Skeletal muscle satellite cell (primary cell): Measurements from ENCODE around the gene H6PD.

Experiments used
- H3K27me3 ChIP-seq: 2 replicates; pipeline ENCODE4 v1.7.0; 2013; ENCODE audit warnings: low read length; ENCODE audit not compliant: control insufficient read depth, insufficient read depth
- H3K36me3 ChIP-seq: 2 replicates; pipeline ENCODE4 v1.7.0; 2013; ENCODE audit warnings: mild to moderate bottlenecking, control low read depth, low read length; ENCODE audit not compliant: insufficient read depth
- H3K4me1 ChIP-seq: 2 replicates; pipeline ENCODE4 v1.7.0; 2013; ENCODE audit warnings: low read length; ENCODE audit not compliant: control insufficient read depth, insufficient read depth
- H3K4me2 ChIP-seq: 2 replicates; pipeline ENCODE4 v1.7.0; 2013; ENCODE audit warnings: mild to moderate bottlenecking, low read length
- H3K4me3 ChIP-seq: 2 replicates; pipeline ENCODE4 v1.7.0; 2013; ENCODE audit warnings: low read length
- H3K9ac ChIP-seq: 2 replicates; pipeline ENCODE4 v1.7.0; 2013; ENCODE audit warnings: mild to moderate bottlenecking, low read depth, low read length, moderate library complexity
- H3K9me3 ChIP-seq: replicated peaks from 2 replicates; pipeline ENCODE4 v1.7.0; 2013; ENCODE audit warnings: mild to moderate bottlenecking, control low read depth, low read length

The H6PD gene

DNA sequence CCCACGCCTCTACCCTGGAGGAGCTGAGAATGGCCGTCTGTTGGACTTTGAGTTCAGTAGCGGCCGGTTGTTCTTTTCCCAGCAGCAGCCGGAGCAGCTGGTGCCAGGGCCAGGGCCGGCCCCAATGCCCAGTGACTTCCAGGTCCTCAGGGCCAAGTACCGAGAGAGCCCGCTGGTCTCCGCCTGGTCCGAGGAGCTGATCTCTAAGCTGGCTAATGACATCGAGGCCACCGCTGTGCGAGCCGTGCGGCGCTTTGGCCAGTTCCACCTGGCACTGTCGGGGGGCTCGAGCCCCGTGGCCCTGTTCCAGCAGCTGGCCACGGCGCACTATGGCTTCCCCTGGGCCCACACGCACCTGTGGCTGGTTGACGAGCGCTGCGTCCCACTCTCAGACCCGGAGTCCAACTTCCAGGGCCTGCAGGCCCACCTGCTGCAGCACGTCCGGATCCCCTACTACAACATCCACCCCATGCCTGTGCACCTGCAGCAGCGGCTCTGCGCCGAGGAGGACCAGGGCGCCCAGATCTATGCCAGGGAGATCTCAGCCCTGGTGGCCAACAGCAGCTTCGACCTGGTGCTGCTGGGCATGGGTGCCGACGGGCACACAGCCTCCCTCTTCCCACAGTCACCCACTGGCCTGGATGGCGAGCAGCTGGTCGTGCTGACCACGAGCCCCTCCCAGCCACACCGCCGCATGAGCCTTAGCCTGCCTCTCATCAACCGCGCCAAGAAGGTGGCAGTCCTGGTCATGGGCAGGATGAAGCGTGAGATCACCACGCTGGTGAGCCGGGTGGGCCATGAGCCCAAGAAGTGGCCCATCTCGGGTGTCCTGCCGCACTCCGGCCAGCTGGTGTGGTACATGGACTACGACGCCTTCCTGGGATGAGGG, 29.7 kb downstream of the H6PD start:
- Histone ChIP-seq H3K9ac (no peak overlapping the region), H3K27me3 (no peaks in the 10 kb centered on the region), H3K36me3 (peaks cover 39% of the 10 kb centered on the region), H3K4me1 (peaks cover 13% of the 10 kb centered on the region), H3K9me3 (no peaks in the 10 kb centered on the region), H3K4me2 (no peak overlapping the region), H3K4me3 (no peak overlapping the region)

- Histone ChIP-seq H3K4me2 (no peak overlapping the region), H3K36me3 (peaks cover 46% of the 10 kb centered on the region), H3K4me3 (no peak overlapping the region), H3K27me3 (no peaks in the 10 kb centered on the region), H3K9me3 (no peaks in the 10 kb centered on the region), H3K9ac (no peak overlapping the region), H3K4me1 (peaks cover 13% of the 10 kb centered on the region)
Observed at GRCh38 chr1:9265037-9265436, 30.5 kb downstream of the H6PD start.

DNA sequence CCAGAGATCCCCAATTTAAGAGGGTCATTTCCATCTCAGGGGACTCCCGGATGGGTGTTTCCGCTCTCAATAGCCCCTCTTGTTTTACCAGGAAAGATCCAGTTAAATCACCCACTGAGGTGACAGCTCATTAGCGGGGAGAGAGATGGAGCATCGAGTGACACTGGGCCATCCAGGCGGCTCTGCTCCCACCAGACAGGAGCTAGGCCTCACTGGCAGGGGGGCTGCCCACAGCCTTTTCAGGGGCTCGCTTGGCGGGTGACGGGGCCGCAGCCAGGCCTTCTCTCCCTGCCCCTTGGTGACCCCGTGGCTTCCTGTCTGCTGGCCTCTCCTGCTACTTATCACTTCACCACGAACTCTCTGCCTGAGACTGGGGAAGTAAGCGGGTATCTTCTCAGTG, 31.4 kb downstream of the H6PD start:
- H3K4me3 ChIP-seq, result no peak overlapping the region
- H3K9ac ChIP-seq, result no peak overlapping the region
- no peak overlapping the region for H3K4me2 ChIP-seq
- H3K4me1 ChIP-seq, result peaks cover 20% of the 10 kb centered on the region
- no peaks in the 10 kb centered on the region for H3K9me3 ChIP-seq
- H3K27me3 ChIP-seq, result no peaks in the 10 kb centered on the region
- H3K36me3 ChIP-seq, result peaks cover 46% of the 10 kb centered on the region

DNA sequence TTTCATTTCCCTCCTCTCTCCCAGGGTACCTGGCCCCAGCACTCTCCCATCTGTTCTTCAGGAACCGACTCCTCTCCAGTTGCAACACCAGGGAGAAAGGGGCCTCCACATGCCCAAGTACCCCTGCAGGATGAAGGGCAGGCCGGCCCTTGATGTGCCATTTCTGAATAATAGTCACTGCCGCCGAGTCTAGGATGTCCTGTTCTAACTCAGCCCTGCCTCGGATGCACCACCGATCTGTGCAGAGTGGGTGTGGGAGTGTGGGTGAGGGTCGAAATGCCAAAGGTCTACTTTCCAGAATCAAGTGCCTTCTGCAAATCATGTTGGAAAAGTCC, 32.7 kb downstream of the H6PD start:
- H3K36me3 ChIP-seq, result peaks cover 46% of the 10 kb centered on the region
- no peak overlapping the region for H3K9ac ChIP-seq
- H3K4me3 ChIP-seq, result no peak overlapping the region
- H3K4me1 ChIP-seq, result peaks cover 20% of the 10 kb centered on the region
- no peak overlapping the region for H3K4me2 ChIP-seq
- no peaks in the 10 kb centered on the region for H3K9me3 ChIP-seq
- H3K27me3 ChIP-seq, result no peaks in the 10 kb centered on the region

DNA sequence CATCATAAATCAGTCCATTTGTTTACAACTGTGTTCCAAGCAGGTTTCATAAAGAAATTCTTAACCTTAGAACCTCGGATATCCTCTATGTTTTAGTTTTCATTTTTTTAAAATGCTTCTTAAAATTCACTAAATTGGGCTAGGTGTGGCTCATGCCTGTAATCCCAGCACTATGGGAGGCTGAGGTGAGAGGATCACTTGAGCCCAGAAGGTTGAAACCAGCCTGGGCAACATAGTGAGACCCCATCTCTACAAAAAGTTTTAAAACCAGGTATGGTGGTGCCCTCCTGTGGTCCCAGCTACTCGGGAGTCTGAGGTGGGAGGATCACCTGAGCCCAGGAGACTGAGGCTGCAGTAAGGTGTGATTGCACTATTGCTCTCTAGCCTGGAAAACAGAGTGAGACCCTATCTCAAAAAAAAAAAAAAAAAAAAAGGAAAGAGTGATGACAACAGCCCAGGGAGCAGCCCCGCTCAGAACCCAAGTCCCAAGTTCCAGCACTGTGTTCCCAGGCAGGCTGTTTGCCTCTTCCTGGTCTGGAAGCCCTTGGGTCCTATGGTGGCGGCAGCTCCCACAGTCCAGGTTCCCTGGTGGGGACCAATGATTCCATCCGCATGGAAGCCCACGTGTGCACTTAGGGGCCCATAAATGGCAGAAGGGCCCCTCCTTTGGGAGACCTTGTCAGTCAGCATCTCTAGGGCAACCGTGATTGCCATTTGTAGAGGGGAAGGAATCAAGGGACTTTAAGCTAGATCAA, 33.4 kb downstream of the H6PD start:
- Histone ChIP-seq H3K9me3 (no peaks in the 10 kb centered on the region), H3K27me3 (no peaks in the 10 kb centered on the region), H3K9ac (no peak overlapping the region), H3K36me3 (peaks cover 42% of the 10 kb centered on the region), H3K4me3 (no peak overlapping the region), H3K4me1 (peaks cover 20% of the 10 kb centered on the region), H3K4me2 (no peak overlapping the region)

DNA sequence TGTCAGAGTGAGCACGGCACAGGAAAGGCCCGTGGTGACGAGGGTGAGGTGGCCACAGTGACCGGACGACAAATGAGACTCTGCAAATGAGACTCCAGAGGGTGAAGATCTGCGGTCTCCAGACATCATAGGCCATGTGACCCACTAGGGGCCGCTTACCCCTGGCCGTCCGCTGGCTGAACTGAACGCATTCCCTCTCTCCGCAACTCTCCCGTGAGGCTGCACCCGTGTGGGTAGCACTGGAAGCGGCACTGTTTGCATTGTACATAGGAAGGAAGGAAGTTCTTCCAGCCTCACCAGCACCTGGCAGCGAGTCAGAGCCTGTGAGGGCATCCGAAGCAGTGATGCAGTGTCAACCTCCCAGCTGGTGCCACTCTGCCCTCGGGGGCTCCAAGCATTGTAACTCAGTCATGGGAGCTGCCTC, 34.5 kb downstream of the H6PD start:
- H3K9me3 ChIP-seq, result no peaks in the 10 kb centered on the region
- H3K27me3 ChIP-seq, result no peaks in the 10 kb centered on the region
- H3K36me3 ChIP-seq, result peaks cover 34% of the 10 kb centered on the region
- peaks cover 20% of the 10 kb centered on the region for H3K4me1 ChIP-seq
- no peak overlapping the region for H3K4me3 ChIP-seq
- no peak overlapping the region for H3K4me2 ChIP-seq
- H3K9ac ChIP-seq, result no peak overlapping the region

- H3K9me3 ChIP-seq, result no peaks in the 10 kb centered on the region
Observed at GRCh38 chr1:9269721-9270120, 35.1 kb downstream of the H6PD start.

GRCh38 chr1:9270290-9270883, 35.8 kb downstream of the H6PD start:
- Histone ChIP-seq H3K36me3 (peaks cover 21% of the 10 kb centered on the region), H3K4me1 (peaks cover 27% of the 10 kb centered on the region), H3K4me2 (no peak overlapping the region), H3K27me3 (no peaks in the 10 kb centered on the region), H3K9me3 (no peaks in the 10 kb centered on the region), H3K9ac (no peak overlapping the region), H3K4me3 (no peak overlapping the region)

More at GRCh38 chr1:9269721-9270120, 35.1 kb downstream of the H6PD start:
- peaks cover 28% of the 10 kb centered on the region for H3K36me3 ChIP-seq
- H3K4me1 ChIP-seq, result peaks cover 20% of the 10 kb centered on the region
- H3K4me2 ChIP-seq, result no peak overlapping the region
- H3K27me3 ChIP-seq, result no peaks in the 10 kb centered on the region
- H3K9ac ChIP-seq, result no peak overlapping the region
- H3K4me3 ChIP-seq, result no peak overlapping the region

DNA sequence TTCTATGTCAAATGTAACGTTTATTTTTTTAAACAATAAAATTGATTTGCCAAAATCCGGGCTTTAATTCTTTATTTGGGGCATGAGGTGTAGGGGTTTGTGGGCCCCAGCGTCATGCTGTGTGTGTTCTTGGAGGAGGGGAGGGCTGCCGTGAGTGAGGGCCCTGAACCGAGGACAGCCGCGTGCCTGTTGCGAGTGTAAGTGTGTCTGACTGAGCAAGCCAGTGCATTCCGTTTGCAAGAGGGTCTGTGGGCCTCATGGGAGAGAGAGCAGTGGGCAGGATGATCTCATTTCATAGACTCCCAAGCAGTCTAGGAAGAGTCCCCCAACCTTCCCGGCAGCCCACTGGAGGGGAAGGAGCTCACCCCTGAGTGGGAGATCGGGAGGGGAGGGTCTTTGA, 36.7 kb downstream of the H6PD start:
- Histone ChIP-seq H3K27me3 (no peaks in the 10 kb centered on the region), H3K9ac (no peak overlapping the region), H3K4me1 (peaks cover 32% of the 10 kb centered on the region), H3K9me3 (no peaks in the 10 kb centered on the region), H3K36me3 (peaks cover 19% of the 10 kb centered on the region), H3K4me3 (no peak overlapping the region), H3K4me2 (no peak overlapping the region)

GRCh38 chr1:9271861-9272595, 37.5 kb downstream of the H6PD start:
- Histone ChIP-seq H3K4me2 (no peak overlapping the region), H3K4me1 (peaks cover 25% of the 10 kb centered on the region), H3K9ac (no peak overlapping the region), H3K27me3 (no peaks in the 10 kb centered on the region), H3K4me3 (no peak overlapping the region), H3K9me3 (no peaks in the 10 kb centered on the region), H3K36me3 (peaks cover 16% of the 10 kb centered on the region)

- no peaks in the 10 kb centered on the region for H3K27me3 ChIP-seq
- H3K9ac ChIP-seq, result no peak overlapping the region
Observed at GRCh38 chr1:9273177-9273576, 38.6 kb downstream of the H6PD start.

More at GRCh38 chr1:9273177-9273576, 38.6 kb downstream of the H6PD start:
- Histone ChIP-seq H3K36me3 (peaks cover 12% of the 10 kb centered on the region), H3K9me3 (no peaks in the 10 kb centered on the region), H3K4me1 (peaks cover 22% of the 10 kb centered on the region), H3K4me2 (no peak overlapping the region), H3K4me3 (no peak overlapping the region)
